NCI-H2171 (cell line): ENCODE measurements around the gene RNF151.
"Not testable (repeated sequence)": the region's sequence is repeated elsewhere in the genome, so short reads cannot be mapped to it uniquely, and the experiment has no call there.

ENCODE experiments used
- DNase-seq: peaks from one replicate; lab custom pipeline; 2025; lab: John Stamatoyannopoulos, UW

Gene RNF151

DNA sequence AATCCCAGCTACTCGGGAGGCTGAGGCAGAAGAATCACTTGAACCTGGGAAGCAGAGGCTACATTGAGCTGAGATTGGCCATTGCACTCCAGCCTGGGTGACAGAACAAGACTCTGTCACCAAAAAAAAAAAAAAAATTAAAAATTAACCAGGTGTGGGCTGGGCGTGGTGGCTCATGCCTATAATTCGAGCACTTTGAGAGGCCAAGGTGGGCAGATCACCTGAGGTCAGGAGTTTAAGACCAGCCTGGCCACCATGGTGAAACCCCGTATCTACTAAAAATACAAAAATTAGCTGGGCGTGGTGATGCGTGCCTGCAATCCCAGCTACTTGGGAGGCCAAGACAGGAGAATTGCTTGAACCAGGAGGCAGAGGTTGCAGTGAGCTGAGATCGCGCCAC is 26.8 kb upstream of the RNF151 start:
- not testable (repeated sequence) for DNase-seq

DNA sequence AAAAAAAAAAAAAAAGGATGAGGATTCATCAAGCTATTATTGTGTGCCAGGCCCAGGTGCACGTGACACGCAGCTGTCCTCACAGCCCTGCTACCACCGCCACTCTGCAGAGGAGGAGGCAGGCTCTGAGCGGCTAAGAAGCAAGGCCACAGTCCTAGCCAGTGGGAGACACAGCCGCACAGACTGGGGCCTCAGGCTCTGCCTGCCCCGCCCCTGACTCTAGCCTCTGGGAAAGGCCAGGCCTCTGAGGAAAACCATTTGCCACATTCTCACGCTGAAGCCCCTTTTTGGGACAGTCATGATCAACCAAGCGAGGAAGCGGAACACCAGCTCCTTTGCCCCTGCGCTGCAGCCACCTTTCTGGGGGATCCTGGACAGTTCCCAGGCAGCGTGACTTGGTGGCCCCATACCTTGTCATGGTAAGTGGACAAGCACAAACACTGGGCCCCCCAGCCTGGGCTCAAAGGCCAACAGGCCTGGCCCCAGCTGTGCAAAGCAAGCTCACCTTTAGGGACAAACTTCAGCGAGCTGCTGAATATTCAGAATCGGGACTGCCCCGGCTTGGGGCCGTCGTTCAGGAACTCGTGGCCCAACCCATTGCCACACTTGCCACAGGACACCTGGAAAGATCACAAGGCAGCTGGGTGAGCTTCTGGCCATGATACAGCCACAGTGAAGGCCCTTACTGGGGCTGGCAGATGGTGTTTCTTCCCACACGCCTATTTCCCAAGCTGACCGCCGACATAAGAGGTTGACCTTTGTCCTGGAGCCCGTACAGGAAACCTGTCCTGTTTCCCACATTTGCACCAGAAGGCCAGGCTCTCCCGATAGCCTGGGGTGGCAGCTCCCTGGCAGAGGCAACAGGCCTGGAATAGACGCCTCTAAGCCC is 26.1 kb upstream of the RNF151 start:
- DNase-seq = no peak

- no peak for DNase-seq
Measured at GRCh38 chr16:1941162-1942046, 25.3 kb upstream of the RNF151 start.

- DNase-seq = no peak
Measured at GRCh38 chr16:1942047-1942809, 24.4 kb upstream of the RNF151 start.

- peak; percentile 100 for DNase-seq
Measured at GRCh38 chr16:1942810-1943726, 23.6 kb upstream of the RNF151 start, which contains the start of gene MSRB1. Gene MSRB1, minus strand, starts transcription at chr16:1943199. Its CDS starts 43 bp downstream, at chr16:1943156.

DNA sequence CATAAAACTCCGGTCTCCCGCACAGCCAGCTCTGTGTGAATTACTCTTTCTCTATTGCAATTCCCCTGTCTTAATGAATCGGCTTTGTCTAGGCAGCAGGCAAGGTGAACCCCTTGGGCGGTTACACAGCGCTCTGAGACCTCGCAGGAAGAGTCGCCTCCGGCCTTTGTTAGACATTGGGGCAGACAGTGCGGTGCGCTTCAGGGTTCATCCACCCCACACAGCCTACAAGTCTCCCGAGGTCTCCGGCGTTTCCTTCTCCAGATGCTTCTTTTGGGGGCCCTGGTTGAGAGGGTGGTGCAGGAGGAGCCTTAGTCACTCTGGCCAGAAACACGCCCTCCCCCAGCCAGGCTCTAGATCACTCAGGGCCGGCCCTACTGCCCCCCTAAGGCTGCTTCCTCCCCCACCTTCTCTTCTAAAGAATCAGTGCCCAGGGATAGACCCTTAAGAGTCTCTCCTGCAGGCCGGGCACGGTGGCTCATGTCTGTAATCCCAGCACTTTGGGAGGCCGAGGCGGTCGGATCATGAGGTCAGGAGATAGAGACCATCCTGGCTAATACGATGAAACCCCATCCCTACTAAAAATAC is 21.9 kb upstream of the RNF151 start:
- DNase-seq = no peak

- DNase-seq = no peak
Measured at GRCh38 chr16:1945559-1946391, 20.9 kb upstream of the RNF151 start.

- DNase-seq = no peak
Measured at GRCh38 chr16:1946495-1947368, 19.9 kb upstream of the RNF151 start.

DNA sequence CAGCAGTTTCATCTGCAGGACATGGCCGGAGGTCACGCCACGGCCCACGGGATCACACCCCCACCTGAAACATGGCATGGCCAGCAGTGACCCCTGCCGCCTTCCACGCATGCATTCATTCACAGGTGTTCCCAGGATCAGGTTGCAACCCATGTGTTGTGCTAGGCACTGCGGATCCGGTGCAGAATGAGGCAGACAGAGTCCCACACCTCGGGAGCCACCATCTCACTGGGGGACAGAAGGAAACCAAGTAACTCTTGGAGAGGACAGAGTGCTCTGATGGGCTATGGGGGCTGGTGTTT is 19.3 kb upstream of the RNF151 start:
- DNase-seq = no peak

GRCh38 chr16:1949507-1949906 is 17.1 kb upstream of the RNF151 start:
- DNase-seq = no peak

DNA sequence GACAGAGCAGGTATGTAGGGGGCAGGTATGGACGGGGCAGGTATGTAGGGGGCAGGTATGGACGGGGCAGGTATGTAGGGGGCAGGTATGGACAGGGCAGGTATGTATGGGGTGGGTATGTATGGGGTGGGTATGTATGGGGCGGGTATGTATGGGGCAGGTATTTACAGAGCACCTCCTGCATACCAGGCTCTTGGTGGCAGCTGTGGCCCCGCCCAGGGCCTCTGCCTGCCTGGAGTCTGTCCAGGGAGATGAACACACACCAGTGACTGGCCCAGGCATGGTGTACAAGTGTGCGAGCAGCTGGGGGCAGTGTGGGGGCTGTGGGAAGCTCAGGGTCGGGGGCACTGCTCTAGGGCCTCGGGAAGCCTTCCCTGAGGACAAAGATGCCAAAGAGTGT is 16.6 kb upstream of the RNF151 start:
- DNase-seq = no peak

DNA sequence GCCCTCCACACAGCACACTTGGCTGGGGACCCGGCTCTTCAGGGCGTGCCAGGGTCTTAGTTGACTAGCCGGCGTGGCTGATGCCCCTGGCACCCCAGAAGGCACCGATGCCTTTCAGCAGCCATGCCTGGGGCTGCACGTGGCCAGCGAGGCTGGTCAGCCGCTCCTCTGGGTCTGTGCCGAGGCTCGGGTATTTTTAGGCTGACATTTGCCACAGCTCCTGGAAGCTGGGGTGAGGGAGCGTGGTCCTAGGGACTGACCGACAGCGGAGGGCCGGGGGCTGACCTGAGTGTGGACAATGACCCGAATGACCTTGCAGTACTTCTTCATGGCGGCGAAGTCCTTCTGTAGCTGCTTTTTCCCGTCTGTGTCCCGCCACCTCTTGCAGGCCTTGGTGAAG is 16.1 kb upstream of the RNF151 start:
- no peak for DNase-seq

GRCh38 chr16:1953734-1954133 is 12.9 kb upstream of the RNF151 start:
- no peak for DNase-seq

- not testable (repeated sequence) for DNase-seq
Measured at GRCh38 chr16:1957434-1958142, 9.1 kb upstream of the RNF151 start.

- DNase-seq = not testable (repeated sequence)
Measured at GRCh38 chr16:1958143-1958491, 8.5 kb upstream of the RNF151 start.

DNA sequence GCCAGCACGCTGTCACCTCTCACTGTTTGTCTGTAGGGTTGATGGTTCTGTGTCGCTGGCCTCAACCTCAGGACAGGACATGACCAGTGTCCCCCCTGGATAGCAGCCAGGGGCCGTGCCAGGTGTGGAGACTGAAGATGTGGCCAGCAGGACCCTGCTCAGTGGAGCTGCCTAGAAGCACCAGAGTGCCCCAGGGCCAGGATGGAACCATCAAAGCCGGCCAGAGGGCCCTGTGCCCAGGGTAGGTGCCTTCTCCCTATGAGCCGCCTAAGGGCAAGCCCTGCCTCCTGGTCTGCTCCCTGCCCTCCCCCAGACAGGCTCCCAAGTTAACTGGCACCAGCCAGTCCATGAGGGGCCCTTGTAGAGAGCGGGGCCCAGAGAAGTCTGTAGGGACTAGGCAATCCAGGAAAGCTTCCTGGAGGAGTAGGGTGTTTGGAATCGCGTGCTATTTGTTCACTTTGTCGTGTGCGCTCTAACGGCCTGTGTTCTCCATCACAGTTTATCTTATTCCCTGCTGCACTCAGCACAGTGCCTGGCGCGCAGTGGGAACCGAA is 7.9 kb upstream of the RNF151 start:
- no peak for DNase-seq

- peak; percentile 85 for DNase-seq
Measured at GRCh38 chr16:1959269-1960039, 7.2 kb upstream of the RNF151 start, which contains the start of gene NDUFB10. Gene NDUFB10, plus strand, starts transcription at chr16:1959538. Its CDS starts 87 bp downstream, at chr16:1959625.
